Thyroid gland (tissue), 4 donors: ENCODE data around the gene IL6. TPM values are rescaled to one million over a fixed set of nuclear protein-coding genes. Genes with fewer than 3 reads are reported as not detected.
"Not testable (repeated sequence)": the region's sequence is repeated elsewhere in the genome, so short reads cannot be mapped to it uniquely, and the experiment has no call there.

Source experiments
- DNase-seq, 2 donors: peaks; one replicate each; pipeline ENCODE4 v3.0.0-alpha.2; 2019
- H3K27ac ChIP-seq, 3 donors: fragments of 200-600 bp; sonication (generic); 1 replicate in 2 of 3; 2 replicates in 1 of 3; pipeline ENCODE4 v1.5.1; 2016 to 2019; ENCODE audit warnings: mild to moderate bottlenecking in 1 of 3, moderate library complexity in 1 of 3
- H3K27me3 ChIP-seq: fragments of 200-600 bp; sonication (generic); one replicate; pipeline ENCODE4 v1.5.1; 2019
- H3K36me3 ChIP-seq, 2 donors: fragments of 200-600 bp; sonication (generic); one replicate each; pipeline ENCODE4 v1.5.1; 2016 to 2019
- H3K4me1 ChIP-seq, 2 donors: fragments of 200-600 bp; sonication (generic); one replicate each; pipeline ENCODE4 v1.5.1; 2017 to 2019
- H3K4me3 ChIP-seq, 3 donors: fragments of 200-600 bp; sonication (generic); replicated peaks in 1 of 3; 1 replicate in 2 of 3; 2 replicates in 1 of 3; pipeline ENCODE4 v1.5.1; 2016; ENCODE audit warnings: mild to moderate bottlenecking in 1 of 3
- H3K9me3 ChIP-seq: fragments of 200-600 bp; sonication (generic); one replicate; pipeline ENCODE4 v1.5.1; 2017
- POLR2A ChIP-seq, 2 donors: fragments of 450-650 bp; IDR thresholded peaks; one replicate each; pipeline ENCODE4 v1.6.1; 2017; ENCODE audit warnings: antibody characterized with exemption in 2 of 2, mild to moderate bottlenecking in 2 of 2, moderate library complexity in 1 of 2
- WGBS, 2 donors: methylation state at CpG; one replicate each; pipeline ENCODE4 v1.1.5; 2017; 5-methylcytosine and 5-hydroxymethylcytosine counted together
- intact Hi-C: fragments of 100-400 bp; cut with DNase I; formaldehyde crosslinking; loops from one replicate; pipeline ENCODE4 v1.15.1; 2023
- total RNA-seq, 4 donors: library from RNA; depleted of rRNA; stranded (reverse); fragments of >200 nt; gene quantifications; one replicate each; pipeline ENCODE4 v1.2.3, GENCODE V29; 2016
- TF ChIP-seq, protein P1 (sequence below), 6 experiments: fragments of 200-600 bp in 3 of 6; fragments of 450-650 bp in 3 of 6; sonication (generic) in 3 of 6; IDR thresholded peaks; one replicate each; pipeline ENCODE4 v1.5.1; 2016 to 2019; ENCODE audit warnings: antibody characterized with exemption in 6 of 6, mild to moderate bottlenecking in 2 of 6, inconsistent platforms in 1 of 6, moderate library complexity in 1 of 6

IL6 gene
- total RNA-seq, 4 donors from 2014 or later = 0.78 to 10.9 (median 3.7) TPM

DNA sequence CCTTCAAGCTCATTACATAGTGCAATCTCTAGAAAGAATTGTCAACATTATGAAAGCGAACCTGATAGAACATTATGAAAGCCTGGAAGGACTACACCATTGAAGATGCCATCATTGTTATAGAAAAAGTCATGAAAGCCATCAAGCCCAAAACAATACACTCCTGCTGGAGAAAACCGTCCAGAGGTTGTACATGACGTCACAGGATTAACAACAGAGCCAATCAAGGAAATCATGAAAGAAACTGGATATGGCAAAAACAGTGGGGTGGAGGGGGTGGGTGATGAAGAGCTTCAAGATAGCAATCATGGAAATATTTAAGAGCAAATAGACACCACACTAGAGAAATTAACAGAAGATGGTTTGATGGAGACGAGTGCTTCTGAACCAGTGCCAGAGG is 50.0 kb downstream of the IL6 start:
- Histone ChIP-seq H3K4me1 (no peaks in the 10 kb centered on the region), H3K9me3 (no peaks in the 10 kb centered on the region), H3K27ac (no peak overlapping the region), H3K4me3 (no peak overlapping the region), H3K27me3 (no peaks in the 10 kb centered on the region), H3K36me3 (no peaks in the 10 kb centered on the region)
- TF ChIP-seq, protein P1, sequence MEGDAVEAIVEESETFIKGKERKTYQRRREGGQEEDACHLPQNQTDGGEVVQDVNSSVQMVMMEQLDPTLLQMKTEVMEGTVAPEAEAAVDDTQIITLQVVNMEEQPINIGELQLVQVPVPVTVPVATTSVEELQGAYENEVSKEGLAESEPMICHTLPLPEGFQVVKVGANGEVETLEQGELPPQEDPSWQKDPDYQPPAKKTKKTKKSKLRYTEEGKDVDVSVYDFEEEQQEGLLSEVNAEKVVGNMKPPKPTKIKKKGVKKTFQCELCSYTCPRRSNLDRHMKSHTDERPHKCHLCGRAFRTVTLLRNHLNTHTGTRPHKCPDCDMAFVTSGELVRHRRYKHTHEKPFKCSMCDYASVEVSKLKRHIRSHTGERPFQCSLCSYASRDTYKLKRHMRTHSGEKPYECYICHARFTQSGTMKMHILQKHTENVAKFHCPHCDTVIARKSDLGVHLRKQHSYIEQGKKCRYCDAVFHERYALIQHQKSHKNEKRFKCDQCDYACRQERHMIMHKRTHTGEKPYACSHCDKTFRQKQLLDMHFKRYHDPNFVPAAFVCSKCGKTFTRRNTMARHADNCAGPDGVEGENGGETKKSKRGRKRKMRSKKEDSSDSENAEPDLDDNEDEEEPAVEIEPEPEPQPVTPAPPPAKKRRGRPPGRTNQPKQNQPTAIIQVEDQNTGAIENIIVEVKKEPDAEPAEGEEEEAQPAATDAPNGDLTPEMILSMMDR (IDR thresholded peaks at IDR 0.05) = no peak
- TF ChIP-seq POLR2A (IDR thresholded peaks at IDR 0.05) = no peak
- 84 to 89% methylated on average over 4 of the region's 4 CpGs for WGBS, 2 donors
- DNase-seq = no peak
- intact Hi-C loops = no loop called here

GRCh38 chr7:22779730-22780323 is 52.8 kb downstream of the IL6 start:
- not testable (repeated sequence) for H3K4me3 ChIP-seq, H3K27ac ChIP-seq, H3K9me3 ChIP-seq, H3K4me1 ChIP-seq, H3K36me3 ChIP-seq, DNase-seq, H3K27me3 ChIP-seq
- 65 to 79% methylated on average over 4 of the region's 4 CpGs for WGBS, 2 donors
- intact Hi-C loops = loop anchor here (5.0 kb wide), 1 partner anchor 218 kb away; no protein-coding TSS in a partner anchor

GRCh38 chr7:22781230-22781711 is 54.3 kb downstream of the IL6 start:
- TF ChIP-seq, protein P1 (IDR thresholded peaks at IDR 0.05) = no peak
- TF ChIP-seq POLR2A (IDR thresholded peaks at IDR 0.05) = no peak
- no peak for DNase-seq
- H3K4me3 ChIP-seq = no peak overlapping the region
- H3K27me3 ChIP-seq = no peaks in the 10 kb centered on the region
- H3K4me1 ChIP-seq = no peaks in the 10 kb centered on the region
- no peaks in the 10 kb centered on the region for H3K9me3 ChIP-seq
- whole genome bisulfite sequencing, 2 donors = 68 to 74% methylated on average over 5 of the region's 5 CpGs
- intact Hi-C loops = loop anchor here (5.0 kb wide), 1 partner anchor 219 kb away; no protein-coding TSS in a partner anchor
- no peak overlapping the region for H3K27ac ChIP-seq
- H3K36me3 ChIP-seq = no peaks in the 10 kb centered on the region

Other genes with a start within 250 kb of the IL6 start
- gene STEAP1B, start 227.0 kb upstream of the IL6 start, total RNA-seq = under 1 TPM in 2 of 4 donors, not detected in 2; 0.33 to 0.40 TPM
- 100 to 1,000 TPM in 3 of 4 donors, 10 to 100 TPM in 1; 94.8 to 312 (median 154) TPM for gene TOMM7, start 95.6 kb downstream of the IL6 start, total RNA-seq